Breast epithelium (tissue), 4 donors: ENCODE results near the gene IL1RAP. TPM values are rescaled to one million over a fixed set of nuclear protein-coding genes. Genes with fewer than 3 reads are reported as not detected.

Experiments used
- DNase-seq, 2 donors: peaks; one replicate each; pipeline ENCODE4 v3.0.0-alpha.2; 2019; ENCODE audit warnings: low spot score in 2 of 2
- H3K27ac ChIP-seq, 2 donors: fragments of 200-600 bp; sonication (generic) in 1 of 2; one replicate each; pipeline ENCODE4 v1.5.1; 2016 to 2019; ENCODE audit warnings: mild to moderate bottlenecking in 1 of 2
- H3K27me3 ChIP-seq, 2 donors: fragments of 200-600 bp; sonication (generic) in 1 of 2; one replicate each; pipeline versions ENCODE4 v1.5.1 to v1.6.0; 2017 to 2019; ENCODE audit warnings: control low read depth in 1 of 2, mild to moderate bottlenecking in 1 of 2
- H3K36me3 ChIP-seq: fragments of 200-600 bp; one replicate; pipeline ENCODE4 v1.5.1; 2019
- H3K4me1 ChIP-seq, 2 donors: fragments of 200-600 bp; sonication (generic); one replicate each; pipeline ENCODE4 v1.5.1; 2016 to 2019; ENCODE audit warnings: control low read depth in 1 of 2
- H3K4me3 ChIP-seq, 3 donors: fragments of 200-600 bp; sonication (generic); 1 replicate in 2 of 3; 2 replicates in 1 of 3; pipeline ENCODE4 v1.5.1; 2016 to 2019; ENCODE audit warnings: mild to moderate bottlenecking in 3 of 3, moderate library complexity in 2 of 3
- H3K9me3 ChIP-seq, 2 donors: fragments of 200-600 bp; sonication (generic) in 1 of 2; one replicate each; pipeline ENCODE4 v1.5.1; 2016 to 2019; ENCODE audit warnings: control low read depth in 1 of 2
- POLR2A ChIP-seq: fragments of 450-650 bp; IDR thresholded peaks from one replicate; pipeline ENCODE4 v1.6.1; 2016; ENCODE audit warnings: antibody characterized with exemption, mild to moderate bottlenecking, moderate library complexity
- POLR2AphosphoS5 ChIP-seq, 3 donors: sonication (generic); formaldehyde crosslinking; IDR thresholded peaks; one replicate each; pipeline ENCODE4 v1.6.1; 2017; ENCODE audit warnings: antibody characterized with exemption in 3 of 3
- intact Hi-C: fragments of 100-400 bp; cut with DNase I; formaldehyde crosslinking; loops from one replicate; pipeline ENCODE4 v1.15.1; 2023; ENCODE audit warnings: low total_unique reads
- total RNA-seq, 3 donors: library from RNA; depleted of rRNA; stranded (reverse); fragments of >200 nt; gene quantifications; one replicate each; pipeline ENCODE4 v1.1.0, GENCODE V29; 2016
- TF ChIP-seq, protein P1 (sequence below), 3 donors: fragments of 450-650 bp; IDR thresholded peaks; one replicate each; pipeline ENCODE4 v1.5.1; 2016 to 2017; ENCODE audit warnings: antibody characterized with exemption in 3 of 3, mild to moderate bottlenecking in 3 of 3, moderate library complexity in 3 of 3

The IL1RAP gene
- total RNA-seq, 3 donors from 2014 or later: 11.8 to 15.4 (median 13.1) TPM

DNA sequence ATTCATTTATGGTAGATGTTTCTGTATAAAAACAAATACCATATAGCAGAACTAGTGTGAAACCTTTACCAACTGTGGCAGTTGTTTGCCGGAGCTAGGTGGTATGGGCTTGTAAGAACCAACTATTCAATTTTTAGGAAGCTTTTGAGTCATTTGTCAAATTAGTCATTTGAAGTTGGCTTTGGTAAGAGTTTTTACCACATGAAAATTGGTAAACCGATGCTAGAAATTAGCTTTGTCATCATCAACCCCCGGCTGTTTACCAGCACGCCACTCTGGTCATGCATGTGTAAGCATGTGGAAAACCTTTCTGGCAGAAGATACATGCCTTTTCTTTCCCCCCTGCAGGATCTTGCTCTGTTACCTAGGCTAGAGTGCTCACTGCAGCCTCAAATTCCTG lies 63.3 kb downstream of the IL1RAP start:
- no peaks in the 10 kb centered on the region for H3K36me3 ChIP-seq
- TF ChIP-seq POLR2A (no peak), POLR2AphosphoS5 (IDR thresholded peaks at IDR 0.05) (no peak)
- TF ChIP-seq, protein P1, sequence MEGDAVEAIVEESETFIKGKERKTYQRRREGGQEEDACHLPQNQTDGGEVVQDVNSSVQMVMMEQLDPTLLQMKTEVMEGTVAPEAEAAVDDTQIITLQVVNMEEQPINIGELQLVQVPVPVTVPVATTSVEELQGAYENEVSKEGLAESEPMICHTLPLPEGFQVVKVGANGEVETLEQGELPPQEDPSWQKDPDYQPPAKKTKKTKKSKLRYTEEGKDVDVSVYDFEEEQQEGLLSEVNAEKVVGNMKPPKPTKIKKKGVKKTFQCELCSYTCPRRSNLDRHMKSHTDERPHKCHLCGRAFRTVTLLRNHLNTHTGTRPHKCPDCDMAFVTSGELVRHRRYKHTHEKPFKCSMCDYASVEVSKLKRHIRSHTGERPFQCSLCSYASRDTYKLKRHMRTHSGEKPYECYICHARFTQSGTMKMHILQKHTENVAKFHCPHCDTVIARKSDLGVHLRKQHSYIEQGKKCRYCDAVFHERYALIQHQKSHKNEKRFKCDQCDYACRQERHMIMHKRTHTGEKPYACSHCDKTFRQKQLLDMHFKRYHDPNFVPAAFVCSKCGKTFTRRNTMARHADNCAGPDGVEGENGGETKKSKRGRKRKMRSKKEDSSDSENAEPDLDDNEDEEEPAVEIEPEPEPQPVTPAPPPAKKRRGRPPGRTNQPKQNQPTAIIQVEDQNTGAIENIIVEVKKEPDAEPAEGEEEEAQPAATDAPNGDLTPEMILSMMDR (IDR thresholded peaks at IDR 0.05): no peak
- intact Hi-C loops: loop anchor here (10.0 kb wide), 1 partner anchor 1602 kb away; no protein-coding TSS in a partner anchor
- no peaks in the 10 kb centered on the region for H3K4me1 ChIP-seq
- DNase-seq: no peak
- no peaks in the 10 kb centered on the region for H3K9me3 ChIP-seq
- H3K27me3 ChIP-seq: no peaks in the 10 kb centered on the region
- no peak overlapping the region for H3K4me3 ChIP-seq
- no peak overlapping the region for H3K27ac ChIP-seq

DNA sequence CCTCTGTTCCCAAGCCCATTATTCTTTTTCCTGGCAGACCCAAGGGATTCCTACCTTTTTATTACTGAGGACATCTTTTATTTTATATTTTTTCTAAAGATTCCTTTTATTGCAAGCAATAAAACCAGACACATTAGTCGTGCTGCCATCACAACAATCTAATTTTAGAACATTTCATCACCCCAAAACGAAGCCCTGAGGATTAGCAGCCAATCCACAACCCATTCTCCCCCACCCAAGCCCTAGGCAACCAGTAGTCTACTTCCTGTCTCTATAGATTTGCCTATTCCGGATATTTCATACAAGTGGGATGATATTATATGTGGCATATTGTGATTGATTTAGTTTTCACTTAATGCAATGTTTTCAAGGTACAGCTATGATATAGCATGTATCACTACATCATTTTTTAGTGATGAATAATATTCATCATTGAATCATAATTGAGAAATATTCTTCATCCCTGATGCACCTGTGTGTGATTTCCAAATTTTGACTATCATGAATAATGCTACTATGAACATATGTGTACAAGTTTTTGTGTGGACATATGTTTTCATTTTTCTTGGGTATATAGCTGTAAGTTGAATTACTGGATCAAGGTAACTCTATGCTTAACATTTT lies 65.7 kb downstream of the IL1RAP start:
- no peak overlapping the region for H3K4me3 ChIP-seq
- no peaks in the 10 kb centered on the region for H3K4me1 ChIP-seq
- no peaks in the 10 kb centered on the region for H3K27me3 ChIP-seq
- H3K36me3 ChIP-seq: no peaks in the 10 kb centered on the region
- no peaks in the 10 kb centered on the region for H3K9me3 ChIP-seq
- DNase-seq: no peak
- intact Hi-C loops: loop anchor here (10.0 kb wide), 1 partner anchor 1605 kb away; no protein-coding TSS in a partner anchor
- H3K27ac ChIP-seq: no peak overlapping the region
- TF ChIP-seq, protein P1 (IDR thresholded peaks at IDR 0.05): no peak
- no peak for TF ChIP-seq POLR2AphosphoS5 (IDR thresholded peaks at IDR 0.05)
- TF ChIP-seq POLR2A: no peak

DNA sequence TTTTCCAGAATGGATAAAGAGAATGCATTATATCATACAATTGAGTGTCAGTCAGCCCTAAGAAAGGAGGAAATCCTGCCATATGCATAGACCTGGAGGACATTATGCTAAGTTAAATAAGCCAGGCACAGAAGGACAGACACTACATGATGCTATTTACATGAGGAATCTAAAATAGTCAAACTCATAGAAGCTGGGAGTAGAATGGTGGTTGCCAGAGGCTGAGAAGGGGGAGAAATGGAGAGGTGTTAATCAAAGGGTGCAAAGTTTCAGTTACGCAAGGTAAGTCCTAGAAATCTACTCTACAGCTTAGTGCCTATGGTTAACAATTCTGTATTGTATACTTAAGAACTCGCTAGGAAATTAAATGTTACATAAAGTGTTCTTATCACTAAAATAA lies 66.5 kb downstream of the IL1RAP start:
- intact Hi-C loops: no loop called here
- TF ChIP-seq, protein P1 (IDR thresholded peaks at IDR 0.05): no peak
- no peak for TF ChIP-seq POLR2AphosphoS5 (IDR thresholded peaks at IDR 0.05)
- no peak for TF ChIP-seq POLR2A
- Histone ChIP-seq H3K9me3 (no peaks in the 10 kb centered on the region), H3K4me3 (no peak overlapping the region), H3K27me3 (no peaks in the 10 kb centered on the region), H3K36me3 (no peaks in the 10 kb centered on the region), H3K4me1 (no peaks in the 10 kb centered on the region), H3K27ac (no peak overlapping the region)
- no peak for DNase-seq

DNA sequence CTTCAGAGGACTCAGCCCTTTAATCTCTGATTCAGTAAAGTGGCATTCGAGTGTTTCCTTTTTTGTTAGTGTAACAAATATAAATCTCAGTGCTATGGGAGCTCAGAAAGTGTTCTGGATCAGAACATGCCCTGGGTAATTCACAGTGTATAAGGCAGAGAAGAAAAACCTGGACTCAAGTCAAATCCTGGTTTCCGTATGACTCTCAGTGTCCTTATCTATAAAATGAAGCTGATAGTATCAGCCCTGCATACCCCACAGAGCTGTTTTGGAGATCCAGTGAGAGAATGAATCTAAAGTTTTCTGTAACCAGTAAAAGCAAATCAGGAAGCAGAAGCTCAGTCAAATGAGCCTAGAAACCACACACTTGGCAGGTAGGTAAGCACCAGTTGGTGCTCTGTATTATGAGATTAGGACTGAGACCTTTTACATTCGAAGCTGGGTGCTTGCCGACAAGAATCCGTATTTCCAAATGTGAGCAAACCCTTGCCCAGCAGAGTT lies 67.2 kb downstream of the IL1RAP start:
- Histone ChIP-seq H3K4me3 (no peak overlapping the region), H3K27ac (no peak overlapping the region), H3K36me3 (no peaks in the 10 kb centered on the region), H3K27me3 (no peaks in the 10 kb centered on the region), H3K9me3 (no peaks in the 10 kb centered on the region), H3K4me1 (no peaks in the 10 kb centered on the region)
- DNase-seq: no peak
- intact Hi-C loops: no loop called here
- TF ChIP-seq, protein P1 (IDR thresholded peaks at IDR 0.05): no peak
- TF ChIP-seq POLR2AphosphoS5 (IDR thresholded peaks at IDR 0.05) (no peak), POLR2A (no peak)

DNA sequence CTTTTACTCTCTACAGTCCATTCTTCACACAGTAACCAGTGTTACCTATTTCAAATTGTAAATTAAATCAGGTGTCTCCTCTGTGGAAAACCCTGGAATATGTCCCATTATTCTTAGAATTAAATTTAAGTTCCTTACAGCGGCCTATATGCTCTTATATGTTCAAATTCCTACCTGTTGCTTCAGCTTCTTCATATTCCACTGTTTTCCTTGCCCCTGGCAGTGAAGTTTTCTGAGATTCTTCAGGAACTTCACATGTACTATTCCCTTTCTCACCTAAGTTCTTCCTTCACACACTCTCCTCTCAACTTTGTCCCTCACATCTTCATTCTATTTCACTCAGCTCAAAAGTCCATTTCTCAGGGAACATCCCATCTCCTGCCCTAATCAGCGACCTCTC lies 68.8 kb downstream of the IL1RAP start:
- Histone ChIP-seq H3K4me1 (no peaks in the 10 kb centered on the region), H3K36me3 (no peaks in the 10 kb centered on the region), H3K27me3 (no peaks in the 10 kb centered on the region), H3K27ac (no peak overlapping the region), H3K4me3 (no peak overlapping the region), H3K9me3 (no peaks in the 10 kb centered on the region)
- TF ChIP-seq, protein P1 (IDR thresholded peaks at IDR 0.05): no peak
- TF ChIP-seq POLR2AphosphoS5 (IDR thresholded peaks at IDR 0.05) (no peak), POLR2A (no peak)
- no peak for DNase-seq
- intact Hi-C loops: no loop called here
